HepG2 (cell line): Measurements from ENCODE around the gene SKI. TPM values are rescaled to one million over a fixed set of nuclear protein-coding genes. Genes with fewer than 3 reads are reported as not detected.

Experiments used
- GMEB1 ChIP-seq: sonication (generic); formaldehyde crosslinking; IDR thresholded peaks from 2 replicates; pipeline ENCODE4 v1.5.1; 2020; ENCODE audit warnings: missing genetic modification reagents, mild to moderate bottlenecking, borderline replicate concordance
- HNF4G ChIP-seq, 2 experiments: sonication (generic) in 1 of 2; formaldehyde crosslinking in 1 of 2; IDR thresholded peaks; 2 replicates each; pipeline versions ENCODE4 v1.4.0 to v1.6.1; 2011 to 2020; ENCODE audit warnings: borderline replicate concordance in 2 of 2, low read depth in 2 of 2, mild to moderate bottlenecking in 2 of 2, low read length in 1 of 2, missing genetic modification reagents in 1 of 2, moderate library complexity in 1 of 2
- HOXA3 ChIP-seq: sonication (generic); formaldehyde crosslinking; IDR thresholded peaks from 2 replicates; pipeline ENCODE4 v1.5.0; 2020; ENCODE audit warnings: missing genetic modification reagents
- MTA3 ChIP-seq: sonication (generic); formaldehyde crosslinking; IDR thresholded peaks from 2 replicates; pipeline ENCODE4 v1.4.0; 2020; ENCODE audit warnings: missing genetic modification reagents
- PAF1 ChIP-seq: IDR thresholded peaks from 2 replicates; pipeline ENCODE4 v1.6.1; 2016; ENCODE audit warnings: missing genetic modification reagents, missing compliant biosample characterization
- RXRA ChIP-seq: sonication (generic); formaldehyde crosslinking; IDR thresholded peaks from 2 replicates; pipeline ENCODE4 v1.5.1; 2020; ENCODE audit warnings: missing genetic modification reagents
- THRA ChIP-seq: sonication (generic); formaldehyde crosslinking; IDR thresholded peaks from 2 replicates; pipeline ENCODE4 v1.4.0; 2020; ENCODE audit warnings: missing genetic modification reagents, borderline replicate concordance
- THYN1 ChIP-seq: sonication (generic); formaldehyde crosslinking; IDR thresholded peaks from 2 replicates; pipeline ENCODE4 v1.8.1; 2023; ENCODE audit warnings: low read depth, mild to moderate bottlenecking, moderate library complexity, missing genetic modification reagents, borderline replicate concordance
- YEATS2 ChIP-seq: sonication (generic); formaldehyde crosslinking; IDR thresholded peaks from 2 replicates; pipeline ENCODE4 v1.4.0; 2020; ENCODE audit warnings: missing genetic modification reagents, borderline replicate concordance
- ZBTB33 ChIP-seq: sonication (generic); formaldehyde crosslinking; IDR thresholded peaks from 2 replicates; pipeline ENCODE4 v1.4.0; 2020; ENCODE audit warnings: missing genetic modification reagents
- ZNF570 ChIP-seq: sonication (generic); formaldehyde crosslinking; IDR thresholded peaks from 2 replicates; pipeline ENCODE4 v1.4.0; 2020; ENCODE audit warnings: mild to moderate bottlenecking, missing genetic modification reagents, borderline replicate concordance
- polyA plus RNA-seq, 8 experiments: library from polyadenylated mRNA; depleted of rRNA in 3 of 8; stranded (reverse) in 7 of 8; unstranded in 1 of 8; fragments of >200 nt; fragmentation: Illumina TruSeq in 4 of 8; extraction: Trizol in 4 of 8; gene quantifications; 2 replicates each; pipeline versions ENCODE4 v1.2.1 to v1.2.3, GENCODE V29; 2011 to 2016; ENCODE audit warnings: low read depth in 4 of 8, missing spikeins in 1 of 8, mixed read lengths in 1 of 8; ENCODE audit not compliant: insufficient read depth in 1 of 8
- total RNA-seq, 5 experiments: library from RNA; depleted of rRNA; stranded (reverse); fragments of >200 nt; fragmentation: Illumina TruSeq; extraction: Trizol; gene quantifications; 2 replicates each; pipeline ENCODE4 v1.2.3, GENCODE V29; 2016; ENCODE audit warnings: low read depth in 1 of 5
- TF ChIP-seq, protein P1 (sequence below), 2 experiments: IDR thresholded peaks; 2 replicates each; pipeline ENCODE4 v1.6.1; 2011 to 2012; ENCODE audit warnings: low read length in 2 of 2, borderline replicate concordance in 1 of 2, low read depth in 1 of 2, mild to moderate bottlenecking in 1 of 2, moderate library complexity in 1 of 2
- TF ChIP-seq, protein P2 (sequence below): sonication (generic); formaldehyde crosslinking; IDR thresholded peaks from 2 replicates; pipeline ENCODE4 v1.4.0; 2020; ENCODE audit warnings: missing genetic modification reagents

SKI gene
- total and polyA plus RNA-seq, 2 of the 13 experiments (the other 11 are each of a cell fraction or from before 2014, with no cell fraction given) = 4.7 to 6.9 TPM

GRCh38 chr1:2271211-2271721, 43.1 kb downstream of the SKI start (continued):
- TF ChIP-seq, protein P1, sequence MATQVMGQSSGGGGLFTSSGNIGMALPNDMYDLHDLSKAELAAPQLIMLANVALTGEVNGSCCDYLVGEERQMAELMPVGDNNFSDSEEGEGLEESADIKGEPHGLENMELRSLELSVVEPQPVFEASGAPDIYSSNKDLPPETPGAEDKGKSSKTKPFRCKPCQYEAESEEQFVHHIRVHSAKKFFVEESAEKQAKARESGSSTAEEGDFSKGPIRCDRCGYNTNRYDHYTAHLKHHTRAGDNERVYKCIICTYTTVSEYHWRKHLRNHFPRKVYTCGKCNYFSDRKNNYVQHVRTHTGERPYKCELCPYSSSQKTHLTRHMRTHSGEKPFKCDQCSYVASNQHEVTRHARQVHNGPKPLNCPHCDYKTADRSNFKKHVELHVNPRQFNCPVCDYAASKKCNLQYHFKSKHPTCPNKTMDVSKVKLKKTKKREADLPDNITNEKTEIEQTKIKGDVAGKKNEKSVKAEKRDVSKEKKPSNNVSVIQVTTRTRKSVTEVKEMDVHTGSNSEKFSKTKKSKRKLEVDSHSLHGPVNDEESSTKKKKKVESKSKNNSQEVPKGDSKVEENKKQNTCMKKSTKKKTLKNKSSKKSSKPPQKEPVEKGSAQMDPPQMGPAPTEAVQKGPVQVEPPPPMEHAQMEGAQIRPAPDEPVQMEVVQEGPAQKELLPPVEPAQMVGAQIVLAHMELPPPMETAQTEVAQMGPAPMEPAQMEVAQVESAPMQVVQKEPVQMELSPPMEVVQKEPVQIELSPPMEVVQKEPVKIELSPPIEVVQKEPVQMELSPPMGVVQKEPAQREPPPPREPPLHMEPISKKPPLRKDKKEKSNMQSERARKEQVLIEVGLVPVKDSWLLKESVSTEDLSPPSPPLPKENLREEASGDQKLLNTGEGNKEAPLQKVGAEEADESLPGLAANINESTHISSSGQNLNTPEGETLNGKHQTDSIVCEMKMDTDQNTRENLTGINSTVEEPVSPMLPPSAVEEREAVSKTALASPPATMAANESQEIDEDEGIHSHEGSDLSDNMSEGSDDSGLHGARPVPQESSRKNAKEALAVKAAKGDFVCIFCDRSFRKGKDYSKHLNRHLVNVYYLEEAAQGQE (IDR thresholded peaks at IDR 0.05; ENCODE audit: borderline replicate concordance in 1 of 2, low read depth in 1 of 2, low read length in 2 of 2) = no peak
- TF ChIP-seq HNF4G (IDR thresholded peaks at IDR 0.05; ENCODE audit: borderline replicate concordance, low read depth, low read length) (peak; percentile 19; the same call in 1 of the 2 replicates), HNF4G (CRISPR knock-in tag; IDR thresholded peaks at IDR 0.05; ENCODE audit: borderline replicate concordance, low read depth) (no peak), THYN1 (CRISPR knock-in tag) (no peak), ZBTB33 (CRISPR knock-in tag) (peak; percentile 54; the same call in 1 of the 2 replicates), RXRA (no peak), GMEB1 (CRISPR knock-in tag) (no peak), PAF1 (CRISPR knock-in tag) (no peak), ZNF570 (no peak), YEATS2 (CRISPR knock-in tag) (no peak), HOXA3 (CRISPR knock-in tag) (no peak), MTA3 (CRISPR knock-in tag) (no peak), THRA (CRISPR knock-in tag) (peak; percentile 66; the same call in 1 of the 2 replicates)
- TF ChIP-seq, protein P2, sequence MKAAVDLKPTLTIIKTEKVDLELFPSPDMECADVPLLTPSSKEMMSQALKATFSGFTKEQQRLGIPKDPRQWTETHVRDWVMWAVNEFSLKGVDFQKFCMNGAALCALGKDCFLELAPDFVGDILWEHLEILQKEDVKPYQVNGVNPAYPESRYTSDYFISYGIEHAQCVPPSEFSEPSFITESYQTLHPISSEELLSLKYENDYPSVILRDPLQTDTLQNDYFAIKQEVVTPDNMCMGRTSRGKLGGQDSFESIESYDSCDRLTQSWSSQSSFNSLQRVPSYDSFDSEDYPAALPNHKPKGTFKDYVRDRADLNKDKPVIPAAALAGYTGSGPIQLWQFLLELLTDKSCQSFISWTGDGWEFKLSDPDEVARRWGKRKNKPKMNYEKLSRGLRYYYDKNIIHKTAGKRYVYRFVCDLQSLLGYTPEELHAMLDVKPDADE = no peak
